H4 (cell line): Measurements from ENCODE around the gene STPG2. TPM values are rescaled to one million over a fixed set of nuclear protein-coding genes. Genes with fewer than 3 reads are reported as not detected.

Experiments used
- DNase-seq: peaks from one replicate; pipeline ENCODE4 v3.0.0-alpha.2; 2015; ENCODE audit warnings: low spot score
- total RNA-seq: library from RNA; depleted of rRNA; stranded (reverse); fragments of >200 nt; shearing (Covaris generic); gene quantifications from 2 replicates; pipeline ENCODE4 v1.2.3, GENCODE V29; 2014

Gene STPG2
- total RNA-seq, 1 experiment from 2014 or later: not detected

GRCh38 chr4:98093662-98094061, 49.6 kb downstream of the STPG2 start:
- DNase-seq: no peak

- no peak for DNase-seq
Measured at GRCh38 chr4:98092833-98093439, 50.3 kb downstream of the STPG2 start.

- no peak for DNase-seq
Measured at GRCh38 chr4:98081936-98082335, 61.3 kb downstream of the STPG2 start.

GRCh38 chr4:98068495-98068894, 74.8 kb downstream of the STPG2 start:
- DNase-seq: no peak

GRCh38 chr4:98055800-98056501, 87.3 kb downstream of the STPG2 start:
- DNase-seq: peak; percentile 3

- DNase-seq: no peak
Measured at GRCh38 chr4:98046665-98047064, 96.6 kb downstream of the STPG2 start.

- no peak for DNase-seq
Measured at GRCh38 chr4:98030059-98030458, 113.2 kb downstream of the STPG2 start.

GRCh38 chr4:98027827-98028226, 115.4 kb downstream of the STPG2 start:
- peak; percentile 33 for DNase-seq

- DNase-seq: no peak
Measured at GRCh38 chr4:98026362-98026761, 116.9 kb downstream of the STPG2 start.

- no peak for DNase-seq
Measured at GRCh38 chr4:98006814-98007412, 136.4 kb downstream of the STPG2 start.

GRCh38 chr4:98006060-98006459, 137.2 kb downstream of the STPG2 start:
- DNase-seq: no peak

GRCh38 chr4:98000940-98001339, 142.3 kb downstream of the STPG2 start:
- DNase-seq: no peak

- no peak for DNase-seq
Measured at GRCh38 chr4:97998203-97998602, 145.1 kb downstream of the STPG2 start.

GRCh38 chr4:97994765-97995465, 148.4 kb downstream of the STPG2 start:
- no peak for DNase-seq

GRCh38 chr4:97990409-97990808, 152.9 kb downstream of the STPG2 start:
- no peak for DNase-seq

GRCh38 chr4:97987019-97987648, 156.1 kb downstream of the STPG2 start:
- peak; percentile 32 for DNase-seq

GRCh38 chr4:97984545-97985131, 158.6 kb downstream of the STPG2 start:
- DNase-seq: no peak

GRCh38 chr4:97978791-97979488, 164.3 kb downstream of the STPG2 start:
- no peak for DNase-seq

- no peak for DNase-seq
Measured at GRCh38 chr4:97953171-97953941, 189.9 kb downstream of the STPG2 start.

- DNase-seq: no peak
Measured at GRCh38 chr4:97952763-97953162, 190.5 kb downstream of the STPG2 start.
